RWPE2 (cell line): ENCODE results near the gene FOXO3.

Experiments used
- ATAC-seq: fragments of 200-7000 bp; cut with Tn5 transposase; 3 replicates; pipeline ENCODE4 v1.9.1; 2021; ENCODE audit warnings: low read depth
- DNase-seq: peaks from one replicate; pipeline ENCODE4 v3.0.0-alpha.2; 2020; ENCODE audit warnings: low spot score
- H3K27ac ChIP-seq: fragments of 450-650 bp; 2 replicates; pipeline ENCODE4 v1.5.1; 2017; ENCODE audit warnings: mild to moderate bottlenecking; ENCODE audit not compliant: poor library complexity, severe bottlenecking
- H3K27me3 ChIP-seq: fragments of 250-450 bp; sonication (Bioruptor Pico); 2 replicates; pipeline ENCODE4 v1.5.1; 2021; ENCODE audit warnings: mild to moderate bottlenecking, moderate library complexity; ENCODE audit not compliant: insufficient read depth, poor library complexity, severe bottlenecking
- H3K36me3 ChIP-seq: fragments of 250-450 bp; sonication (Bioruptor Pico); 2 replicates; pipeline ENCODE4 v1.5.1; 2020; ENCODE audit warnings: low read depth, mild to moderate bottlenecking, moderate library complexity
- H3K4me1 ChIP-seq: fragments of 250-450 bp; sonication (Bioruptor Pico); 2 replicates; pipeline ENCODE4 v1.5.1; 2021; ENCODE audit warnings: mild to moderate bottlenecking, moderate library complexity; ENCODE audit not compliant: insufficient read depth, poor library complexity, severe bottlenecking
- H3K4me3 ChIP-seq: fragments of 250-450 bp; sonication (Bioruptor Pico); 2 replicates; pipeline ENCODE4 v1.5.1; 2021; ENCODE audit warnings: mild to moderate bottlenecking, moderate library complexity; ENCODE audit not compliant: severe bottlenecking
- H3K9me3 ChIP-seq: fragments of 250-450 bp; sonication (Bioruptor Pico); 2 replicates; pipeline ENCODE4 v1.5.1; 2021; ENCODE audit warnings: mild to moderate bottlenecking, moderate library complexity; ENCODE audit not compliant: severe bottlenecking
- CTCF ChIP-seq: fragments of 450-650 bp; IDR thresholded peaks from one replicate; pipeline ENCODE4 v1.5.1; 2017; ENCODE audit warnings: mild to moderate bottlenecking, moderate library complexity; ENCODE audit not compliant: poor library complexity, severe bottlenecking

FOXO3 gene

GRCh38 chr6:108591040-108591816 lies 30.5 kb downstream of the FOXO3 start:
- peaks cover 91% of the 10 kb centered on the region for H3K4me1 ChIP-seq
- no peak for TF ChIP-seq CTCF
- peaks cover 10% of the 10 kb centered on the region for H3K36me3 ChIP-seq
- no peaks in the 10 kb centered on the region for H3K9me3 ChIP-seq
- H3K4me3 ChIP-seq = no peak overlapping the region
- H3K27ac ChIP-seq = peak overlapping the region; percentile 93
- H3K27me3 ChIP-seq = no peaks in the 10 kb centered on the region
- no peak for DNase-seq
- no peak for ATAC-seq

- no peak for TF ChIP-seq CTCF
- Histone ChIP-seq H3K27me3 (no peaks in the 10 kb centered on the region), H3K27ac (peak overlapping the region; percentile 93), H3K4me1 (peaks cover 93% of the 10 kb centered on the region), H3K9me3 (no peaks in the 10 kb centered on the region), H3K36me3 (peaks cover 15% of the 10 kb centered on the region), H3K4me3 (no peak overlapping the region)
- DNase-seq (no peak), ATAC-seq (no peak)
Observed at GRCh38 chr6:108592371-108593337, 31.9 kb downstream of the FOXO3 start.

DNA sequence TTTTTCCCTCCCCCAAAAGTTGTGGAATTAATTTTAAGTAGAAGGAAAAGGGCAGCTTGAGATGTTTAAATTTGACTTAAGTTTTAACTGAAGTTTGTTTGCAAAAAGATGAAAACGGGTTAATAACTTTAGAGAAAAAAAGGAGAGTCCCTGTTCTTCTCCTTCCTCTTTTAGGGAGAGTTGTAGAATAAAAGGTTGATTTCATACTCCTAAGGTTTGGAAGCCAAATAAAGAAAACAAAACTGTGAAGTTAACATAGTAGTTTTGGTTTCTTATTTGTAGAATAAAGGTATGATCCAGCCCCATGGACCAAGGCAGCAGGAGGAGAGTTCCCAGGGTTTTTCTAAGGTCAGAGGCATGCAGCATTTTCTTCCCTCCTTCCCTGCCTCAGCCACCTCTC lies 33.4 kb downstream of the FOXO3 start:
- peaks cover 90% of the 10 kb centered on the region for H3K4me1 ChIP-seq
- H3K9me3 ChIP-seq = no peaks in the 10 kb centered on the region
- H3K27ac ChIP-seq = peak overlapping the region; percentile 21

GRCh38 chr6:108594640-108595039 lies 33.9 kb downstream of the FOXO3 start:
- Histone ChIP-seq H3K9me3 (no peaks in the 10 kb centered on the region), H3K27ac (peak overlapping the region; percentile 21), H3K4me3 (no peak overlapping the region), H3K4me1 (peaks cover 85% of the 10 kb centered on the region), H3K27me3 (no peaks in the 10 kb centered on the region), H3K36me3 (peaks cover 19% of the 10 kb centered on the region)
- TF ChIP-seq CTCF = no peak
- peak; percentile 53 for ATAC-seq
- DNase-seq = no peak

More for the DNA sequence above, 33.4 kb downstream of the FOXO3 start:
- Histone ChIP-seq H3K27me3 (no peaks in the 10 kb centered on the region), H3K36me3 (peaks cover 15% of the 10 kb centered on the region), H3K4me3 (no peak overlapping the region)
- ATAC-seq (no peak), DNase-seq (no peak)
- TF ChIP-seq CTCF = no peak
